Fibroblast of villous mesenchyme (primary cell): ENCODE measurements around the gene PARK7. TPM values are rescaled to one million over a fixed set of nuclear protein-coding genes. Genes with fewer than 3 reads are reported as not detected.

ENCODE experiments used
- DNase-seq: peaks from one replicate; pipeline ENCODE4 v3.0.0-alpha.2; 2010; ENCODE audit warnings: low read depth
- H3K4me3 ChIP-seq: 2 replicates; pipeline ENCODE4 v1.5.1; 2011; ENCODE audit warnings: low read depth, mild to moderate bottlenecking, low read length
- CTCF ChIP-seq: IDR thresholded peaks from 2 replicates; pipeline ENCODE4 v1.5.1; 2012; ENCODE audit warnings: low read depth, mild to moderate bottlenecking, low read length; ENCODE audit not compliant: insufficient read depth
- total RNA-seq: library from RNA; depleted of rRNA; stranded (reverse); fragments of >200 nt; gene quantifications from 2 replicates; pipeline ENCODE4 v1.2.3, GENCODE V29; 2012

PARK7 gene
- total RNA-seq, 1 donor = 198 TPM

GRCh38 chr1:8023287-8023994 lies 61.9 kb downstream of the PARK7 start:
- H3K4me3 ChIP-seq = peak overlapping the region; percentile 98
- TF ChIP-seq CTCF = no peak
- peak; percentile 23 for DNase-seq

GRCh38 chr1:8023995-8024313 lies 62.4 kb downstream of the PARK7 start:
- peak overlapping the region; percentile 98 for H3K4me3 ChIP-seq
- no peak for DNase-seq
- no peak for TF ChIP-seq CTCF

GRCh38 chr1:8024329-8024728 lies 62.8 kb downstream of the PARK7 start:
- H3K4me3 ChIP-seq = peak overlapping the region; percentile 98
- no peak for TF ChIP-seq CTCF
- no peak for DNase-seq

- peak; percentile 33 for DNase-seq
- H3K4me3 ChIP-seq = peak overlapping the region; percentile 98
- TF ChIP-seq CTCF = no peak
These were observed 63.7 kb downstream of the PARK7 start for GRCh38 chr1:8025061-8025670.

GRCh38 chr1:8025671-8026144 lies 64.2 kb downstream of the PARK7 start:
- H3K4me3 ChIP-seq = peak overlapping the region; percentile 98
- no peak for TF ChIP-seq CTCF
- no peak for DNase-seq

GRCh38 chr1:8026153-8026975 lies 64.9 kb downstream of the PARK7 start, which contains the start of gene ERRFI1:
TSS of gene ERRFI1 (minus strand) at chr1:8026309. CDS start at chr1:8015619, 10,690 bp downstream.
- DNase-seq = peak; percentile 97
- H3K4me3 ChIP-seq = peak within 1 kb of the TSS; percentile 98
- TF ChIP-seq CTCF = no peak
